ENCODE measurements around the gene UFC1.

DNA sequence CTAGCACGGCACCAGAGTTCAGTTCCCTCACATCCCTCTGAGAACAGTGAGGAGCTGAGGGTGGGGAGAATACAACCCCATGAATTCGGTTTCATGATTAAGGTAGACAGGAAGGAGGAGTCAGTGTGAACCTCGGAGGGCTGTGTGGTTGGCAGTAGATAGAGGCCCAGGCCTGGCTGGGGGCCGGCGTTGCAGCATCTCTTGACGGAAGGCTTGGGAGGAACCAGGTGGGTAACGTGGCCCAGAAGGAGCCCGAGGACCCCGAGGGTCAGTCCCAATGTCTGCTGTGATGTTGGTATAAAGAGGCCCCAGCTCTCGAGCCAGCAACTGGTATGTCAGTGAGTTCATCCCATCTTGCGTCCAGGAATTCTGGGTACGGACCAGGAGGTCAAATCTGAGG is 17.9 kb downstream of the UFC1 start:
- TF ChIP-seq, protein P1, sequence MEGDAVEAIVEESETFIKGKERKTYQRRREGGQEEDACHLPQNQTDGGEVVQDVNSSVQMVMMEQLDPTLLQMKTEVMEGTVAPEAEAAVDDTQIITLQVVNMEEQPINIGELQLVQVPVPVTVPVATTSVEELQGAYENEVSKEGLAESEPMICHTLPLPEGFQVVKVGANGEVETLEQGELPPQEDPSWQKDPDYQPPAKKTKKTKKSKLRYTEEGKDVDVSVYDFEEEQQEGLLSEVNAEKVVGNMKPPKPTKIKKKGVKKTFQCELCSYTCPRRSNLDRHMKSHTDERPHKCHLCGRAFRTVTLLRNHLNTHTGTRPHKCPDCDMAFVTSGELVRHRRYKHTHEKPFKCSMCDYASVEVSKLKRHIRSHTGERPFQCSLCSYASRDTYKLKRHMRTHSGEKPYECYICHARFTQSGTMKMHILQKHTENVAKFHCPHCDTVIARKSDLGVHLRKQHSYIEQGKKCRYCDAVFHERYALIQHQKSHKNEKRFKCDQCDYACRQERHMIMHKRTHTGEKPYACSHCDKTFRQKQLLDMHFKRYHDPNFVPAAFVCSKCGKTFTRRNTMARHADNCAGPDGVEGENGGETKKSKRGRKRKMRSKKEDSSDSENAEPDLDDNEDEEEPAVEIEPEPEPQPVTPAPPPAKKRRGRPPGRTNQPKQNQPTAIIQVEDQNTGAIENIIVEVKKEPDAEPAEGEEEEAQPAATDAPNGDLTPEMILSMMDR (IDR thresholded peaks at IDR 0.05) = no peak
- no peak for TF ChIP-seq POLR2A (IDR thresholded peaks at IDR 0.05)
